Measurements from ENCODE around the gene TPM4.
A peak's percentile ranks its signal among the peaks of the same experiment; 100 is the strongest.

TPM4 gene

DNA sequence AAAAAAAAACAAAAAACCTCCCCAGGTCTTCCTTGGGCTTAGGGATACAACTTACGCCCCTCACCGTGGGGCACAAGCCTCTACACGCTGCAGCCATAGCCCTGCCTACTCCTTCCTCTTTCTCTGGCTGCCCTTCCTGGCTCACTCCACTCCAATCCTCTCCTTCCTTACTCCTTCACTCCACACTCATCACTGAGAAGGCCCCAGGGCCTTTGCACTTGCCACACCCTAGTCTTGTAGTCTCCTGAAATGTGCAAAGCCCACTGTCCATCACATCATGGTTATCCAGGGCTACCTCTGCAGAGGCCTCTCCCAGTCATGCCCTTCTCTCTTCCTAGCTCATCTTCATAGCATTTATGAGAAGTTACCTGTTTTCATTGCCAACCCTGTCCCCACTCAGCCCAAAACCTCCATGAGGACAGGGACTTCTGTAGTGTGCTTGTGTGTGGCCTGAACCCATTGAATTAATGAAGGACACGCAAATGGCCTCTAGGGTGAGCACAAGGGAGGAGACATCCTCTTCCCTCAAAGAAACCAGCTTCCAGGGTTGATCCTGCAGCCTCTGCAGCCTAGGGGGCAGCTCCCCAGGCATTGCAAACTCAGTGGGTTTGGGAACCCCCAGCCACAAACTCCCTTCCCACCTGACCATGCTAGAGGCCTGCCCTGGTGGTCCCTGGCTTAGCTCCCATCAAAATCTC lies 59.3 kb downstream of the TPM4 start:
- 0 out of 2 replicates have a peak, but pooled peaks cover 3% of the 10 kb centered on the region for H4K20me1 ChIP-seq (ENCODE audit: control insufficient read depth, insufficient read depth, low read depth, low read length)
- H3F3A ChIP-seq (ENCODE audit: control insufficient read depth, insufficient read depth) = peaks cover 7% of the 10 kb centered on the region
- peaks cover 18% of the 10 kb centered on the region for H3K4me1 ChIP-seq (ENCODE audit: control insufficient read depth, low read length)
- no peaks in the 10 kb centered on the region for H3K79me2 ChIP-seq (ENCODE audit: control insufficient read depth, low read length)
- TF ChIP-seq, protein P1, sequence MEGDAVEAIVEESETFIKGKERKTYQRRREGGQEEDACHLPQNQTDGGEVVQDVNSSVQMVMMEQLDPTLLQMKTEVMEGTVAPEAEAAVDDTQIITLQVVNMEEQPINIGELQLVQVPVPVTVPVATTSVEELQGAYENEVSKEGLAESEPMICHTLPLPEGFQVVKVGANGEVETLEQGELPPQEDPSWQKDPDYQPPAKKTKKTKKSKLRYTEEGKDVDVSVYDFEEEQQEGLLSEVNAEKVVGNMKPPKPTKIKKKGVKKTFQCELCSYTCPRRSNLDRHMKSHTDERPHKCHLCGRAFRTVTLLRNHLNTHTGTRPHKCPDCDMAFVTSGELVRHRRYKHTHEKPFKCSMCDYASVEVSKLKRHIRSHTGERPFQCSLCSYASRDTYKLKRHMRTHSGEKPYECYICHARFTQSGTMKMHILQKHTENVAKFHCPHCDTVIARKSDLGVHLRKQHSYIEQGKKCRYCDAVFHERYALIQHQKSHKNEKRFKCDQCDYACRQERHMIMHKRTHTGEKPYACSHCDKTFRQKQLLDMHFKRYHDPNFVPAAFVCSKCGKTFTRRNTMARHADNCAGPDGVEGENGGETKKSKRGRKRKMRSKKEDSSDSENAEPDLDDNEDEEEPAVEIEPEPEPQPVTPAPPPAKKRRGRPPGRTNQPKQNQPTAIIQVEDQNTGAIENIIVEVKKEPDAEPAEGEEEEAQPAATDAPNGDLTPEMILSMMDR (IDR thresholded peaks at IDR 0.05; ENCODE audit: low read depth, low read length, poor library complexity, severe bottlenecking) = no peak
- no peak for TF ChIP-seq EZH2phosphoT487 (IDR thresholded peaks at IDR 0.05; ENCODE audit: borderline replicate concordance, low read length)
- H3K27me3 ChIP-seq (ENCODE audit: control insufficient read depth, low read length) = no peaks in the 10 kb centered on the region
- no peak overlapping the region for H3K27ac ChIP-seq (ENCODE audit: low read depth, low read length)
- no peak overlapping the region for H3K4me2 ChIP-seq (ENCODE audit: low read length)
- no peaks in the 10 kb centered on the region for H3K9me2 ChIP-seq (replicated peaks; ENCODE audit: control insufficient read depth, low read length)
- H3K9me3 ChIP-seq (ENCODE audit: control insufficient read depth, insufficient read depth, low read length) = no peaks in the 10 kb centered on the region
- no peak overlapping the region for H3K4me3 ChIP-seq (ENCODE audit: low read length)
- peaks cover 37% of the 10 kb centered on the region for H3K36me3 ChIP-seq (ENCODE audit: control insufficient read depth, low read length)

DNA sequence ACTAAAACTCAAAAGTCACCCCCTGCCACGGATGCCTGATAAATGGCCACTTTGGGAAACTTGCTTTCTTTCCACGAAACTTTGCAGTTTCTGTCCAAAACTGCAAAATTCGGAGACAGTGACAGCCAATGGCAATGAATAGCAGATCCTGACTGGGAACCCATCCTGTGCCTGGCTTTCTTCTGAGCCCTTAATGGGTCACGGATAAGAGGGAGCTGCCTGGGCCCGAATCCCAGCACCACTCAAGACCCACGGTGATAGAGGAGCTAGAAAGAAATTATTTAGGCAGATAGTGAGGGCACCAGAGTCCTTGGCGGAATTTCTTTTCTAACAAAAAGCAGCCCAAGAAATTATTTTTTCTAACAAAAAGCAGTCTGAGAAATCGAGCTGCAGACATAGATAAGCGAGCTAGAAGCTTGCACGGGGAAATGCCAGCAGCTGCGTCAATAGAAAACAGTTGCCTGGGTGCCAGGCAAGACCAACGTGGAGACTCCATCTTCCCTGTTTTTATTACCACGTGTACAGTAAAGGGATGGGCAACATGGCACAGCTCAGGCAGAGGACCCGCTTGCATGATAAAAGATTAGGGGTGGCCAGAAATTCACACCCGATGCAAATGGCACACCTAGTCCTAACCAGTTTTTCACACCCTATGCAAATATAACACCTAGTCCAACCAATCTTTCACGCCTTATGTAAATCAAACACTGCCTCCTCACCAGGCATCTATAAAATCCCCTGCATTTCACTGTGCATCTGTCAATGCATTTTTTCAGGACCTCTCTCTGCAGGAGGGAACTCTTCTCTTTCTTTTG lies 60.1 kb downstream of the TPM4 start:
- Histone ChIP-seq H3K9me3 (ENCODE audit: control insufficient read depth, insufficient read depth, low read length) (no peaks in the 10 kb centered on the region), H3K4me1 (ENCODE audit: control insufficient read depth, low read length) (peaks cover 26% of the 10 kb centered on the region), H3K27me3 (ENCODE audit: control insufficient read depth, low read length) (no peaks in the 10 kb centered on the region), H3K79me2 (ENCODE audit: control insufficient read depth, low read length) (no peaks in the 10 kb centered on the region), H3K27ac (ENCODE audit: low read depth, low read length) (no peak overlapping the region), H3K36me3 (ENCODE audit: control insufficient read depth, low read length) (peaks cover 32% of the 10 kb centered on the region), H3K4me2 (ENCODE audit: low read length) (0 out of 2 replicates have a peak overlapping the region, but pooled peaks have one; percentile 10), H3F3A (ENCODE audit: control insufficient read depth, insufficient read depth) (peaks cover 8% of the 10 kb centered on the region), H3K9me2 (replicated peaks; ENCODE audit: control insufficient read depth, low read length) (no peaks in the 10 kb centered on the region), H3K4me3 (ENCODE audit: low read length) (no peak overlapping the region), H4K20me1 (ENCODE audit: control insufficient read depth, insufficient read depth, low read depth, low read length) (0 out of 2 replicates have a peak, but pooled peaks cover 3% of the 10 kb centered on the region)
- TF ChIP-seq EZH2phosphoT487 (IDR thresholded peaks at IDR 0.05; ENCODE audit: borderline replicate concordance, low read length) = no peak
- TF ChIP-seq, protein P1 (IDR thresholded peaks at IDR 0.05; ENCODE audit: low read depth, low read length, poor library complexity, severe bottlenecking) = no peak

DNA sequence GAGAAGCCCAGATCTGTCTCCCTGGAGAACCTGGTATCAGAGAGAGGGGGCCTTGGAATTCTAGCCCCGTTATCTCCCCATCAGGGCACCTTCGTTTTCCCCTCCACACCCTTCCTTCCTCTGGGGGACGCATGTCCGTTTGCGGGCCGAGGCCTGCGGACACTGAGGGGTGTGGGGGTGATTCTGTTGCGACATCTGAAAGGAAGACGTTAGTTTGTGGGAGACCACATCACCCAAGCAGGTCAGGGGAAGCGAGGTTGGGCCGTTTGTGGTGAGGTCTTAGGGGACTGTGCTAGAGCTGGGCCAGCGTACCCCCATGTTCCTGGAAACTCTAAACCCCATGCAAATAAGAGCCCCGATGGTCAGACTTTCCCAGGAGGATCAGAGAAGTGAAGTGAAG lies 63.5 kb downstream of the TPM4 start:
- peaks cover 22% of the 10 kb centered on the region for H3F3A ChIP-seq (ENCODE audit: control insufficient read depth, insufficient read depth)
- H3K9me3 ChIP-seq (ENCODE audit: control insufficient read depth, insufficient read depth, low read length) = no peaks in the 10 kb centered on the region
- H3K9me2 ChIP-seq (replicated peaks; ENCODE audit: control insufficient read depth, low read length) = no peaks in the 10 kb centered on the region
- peaks cover 51% of the 10 kb centered on the region for H3K4me1 ChIP-seq (ENCODE audit: control insufficient read depth, low read length)
- H3K79me2 ChIP-seq (ENCODE audit: control insufficient read depth, low read length) = peaks cover 13% of the 10 kb centered on the region
- no peaks in the 10 kb centered on the region for H3K27me3 ChIP-seq (ENCODE audit: control insufficient read depth, low read length)
- H4K20me1 ChIP-seq (ENCODE audit: control insufficient read depth, insufficient read depth, low read depth, low read length) = no peaks in the 10 kb centered on the region
- H3K4me2 ChIP-seq (ENCODE audit: low read length) = no peak overlapping the region
- no peak overlapping the region for H3K4me3 ChIP-seq (ENCODE audit: low read length)
- TF ChIP-seq EZH2phosphoT487 (IDR thresholded peaks at IDR 0.05; ENCODE audit: borderline replicate concordance, low read length) = no peak
- TF ChIP-seq, protein P1 (IDR thresholded peaks at IDR 0.05; ENCODE audit: low read depth, low read length, poor library complexity, severe bottlenecking) = no peak
- peaks cover 7% of the 10 kb centered on the region for H3K36me3 ChIP-seq (ENCODE audit: control insufficient read depth, low read length)
- H3K27ac ChIP-seq (ENCODE audit: low read depth, low read length) = no peak overlapping the region
